ENCODE measurements around the gene PHTF2.

The PHTF2 gene

DNA sequence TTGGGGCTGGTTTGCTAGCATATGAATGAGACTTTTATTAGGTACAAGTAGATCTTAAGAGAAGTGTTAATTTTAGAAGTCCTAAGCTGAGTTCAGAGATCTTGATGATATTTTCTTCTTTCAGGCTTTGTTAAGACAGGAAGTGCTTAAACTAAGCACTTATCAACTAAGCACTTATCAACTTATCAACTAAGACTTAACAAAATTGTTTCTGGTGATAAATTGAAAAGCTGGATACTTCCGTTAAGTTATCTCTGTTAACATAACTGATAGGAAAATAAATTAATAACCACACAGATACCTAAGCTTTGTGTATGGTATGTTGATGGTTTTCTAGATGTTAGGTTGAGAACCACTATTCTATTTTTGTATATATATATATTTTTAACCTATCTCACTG lies 113.7 kb downstream of the PHTF2 start:
- Histone ChIP-seq H3K4me3 (ENCODE audit: control insufficient read depth in 1 of 7, extremely low read depth in 1 of 7, insufficient read depth in 4 of 7, low read depth in 2 of 7, low read length in 6 of 7) (no peak overlapping the region), H3K27me3 (replicated peaks in 2 of 5; ENCODE audit: control insufficient read depth in 4 of 5, insufficient read depth in 5 of 5, low read length in 4 of 5) (no peaks in the 10 kb centered on the region), H3K36me3 (ENCODE audit: control insufficient read depth in 4 of 4, insufficient read depth in 4 of 4, low read length in 3 of 4) (no peaks in the 10 kb centered on the region), H3K4me1 (ENCODE audit: control extremely low read depth in 1 of 4, control insufficient read depth in 4 of 4, insufficient read depth in 4 of 4, low read length in 3 of 4) (no peaks in the 10 kb centered on the region), H3K27ac (ENCODE audit: insufficient read depth in 1 of 2, low read depth in 1 of 2, low read length in 2 of 2, poor library complexity in 1 of 2, severe bottlenecking in 2 of 2) (no peak overlapping the region), H3K9me3 (ENCODE audit: control extremely low read depth in 1 of 5, control insufficient read depth in 4 of 5, insufficient read depth in 2 of 5, low read depth in 1 of 5, low read length in 4 of 5) (no peaks in the 10 kb centered on the region)
- CTCF ChIA-PET, result no interaction called here
- DNase-seq, result no peak
- POLR2A ChIA-PET, result no interaction called here
- WGBS (ENCODE audit: insufficient coverage), result no CpG with 5 or more reads among the region's 1 CpG

GRCh38 chr7:77913977-77914607 lies 115.5 kb downstream of the PHTF2 start:
- Histone ChIP-seq H3K27ac (ENCODE audit: insufficient read depth in 1 of 2, low read depth in 1 of 2, low read length in 2 of 2, poor library complexity in 1 of 2, severe bottlenecking in 2 of 2) (no peak overlapping the region), H3K9me3 (ENCODE audit: control extremely low read depth in 1 of 5, control insufficient read depth in 4 of 5, insufficient read depth in 2 of 5, low read depth in 1 of 5, low read length in 4 of 5) (no peaks in the 10 kb centered on the region), H3K27me3 (replicated peaks in 2 of 5; ENCODE audit: control insufficient read depth in 4 of 5, insufficient read depth in 5 of 5, low read length in 4 of 5) (no peaks in the 10 kb centered on the region), H3K36me3 (ENCODE audit: control insufficient read depth in 4 of 4, insufficient read depth in 4 of 4, low read length in 3 of 4) (no peaks in the 10 kb centered on the region), H3K4me3 (ENCODE audit: control insufficient read depth in 1 of 7, extremely low read depth in 1 of 7, insufficient read depth in 4 of 7, low read depth in 2 of 7, low read length in 6 of 7) (no peak overlapping the region), H3K4me1 (ENCODE audit: control extremely low read depth in 1 of 4, control insufficient read depth in 4 of 4, insufficient read depth in 4 of 4, low read length in 3 of 4) (no peaks in the 10 kb centered on the region)
- DNase-seq, result no peak
- ChIA-PET CTCF (interaction anchor here (1.0 to 1.7 kb wide), 2 partner anchors 18 to 256 kb away, joined by 3 to 6 read pairs; no protein-coding TSS in a partner anchor), POLR2A (no interaction called here)
- WGBS (ENCODE audit: insufficient coverage), result 92% methylated on average over 2 of the region's 4 CpGs

DNA sequence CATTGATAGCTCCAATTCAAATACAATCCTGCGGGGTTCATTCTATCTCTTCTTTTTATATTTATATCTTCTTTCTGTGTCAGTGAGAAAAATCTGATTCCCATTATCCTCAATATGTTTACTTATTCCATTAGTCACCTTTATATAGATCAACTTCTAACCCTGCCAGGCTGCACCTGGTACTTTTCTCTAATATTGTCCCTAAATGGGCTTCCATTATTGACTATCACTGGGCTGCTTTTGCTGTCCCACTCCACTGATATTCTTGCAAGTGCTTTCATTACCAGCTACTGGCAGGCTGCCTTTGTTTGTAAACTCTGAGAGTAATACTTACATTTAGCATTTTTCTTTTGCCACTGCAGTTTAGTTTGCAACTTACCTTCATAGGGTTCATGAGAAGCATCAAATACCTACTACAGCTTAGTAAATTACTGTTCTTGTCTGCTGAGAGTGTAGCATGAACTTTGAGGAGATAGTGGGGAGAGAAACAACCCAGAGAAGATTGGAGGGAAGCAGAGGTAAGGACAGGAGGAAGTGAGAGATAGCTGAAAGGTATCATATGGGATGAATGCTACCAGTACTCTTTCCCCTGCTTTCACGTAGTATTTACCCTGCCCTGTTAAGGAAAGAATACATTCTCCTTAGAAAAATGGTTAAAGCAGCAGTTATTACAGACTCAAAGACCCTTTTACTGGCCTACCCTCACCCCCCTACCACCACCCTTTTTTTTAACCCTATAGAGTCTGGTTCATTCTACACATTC lies 119.1 kb downstream of the PHTF2 start:
- CTCF ChIA-PET, result no interaction called here
- Histone ChIP-seq H3K4me1 (ENCODE audit: control extremely low read depth in 1 of 4, control insufficient read depth in 4 of 4, insufficient read depth in 4 of 4, low read length in 3 of 4) (no peaks in the 10 kb centered on the region), H3K27ac (ENCODE audit: insufficient read depth in 1 of 2, low read depth in 1 of 2, low read length in 2 of 2, poor library complexity in 1 of 2, severe bottlenecking in 2 of 2) (no peak overlapping the region), H3K36me3 (ENCODE audit: control insufficient read depth in 4 of 4, insufficient read depth in 4 of 4, low read length in 3 of 4) (peaks cover 0 to 5% (median 0%) of the 10 kb centered on the region in 4 experiments), H3K27me3 (replicated peaks in 2 of 5; ENCODE audit: control insufficient read depth in 4 of 5, insufficient read depth in 5 of 5, low read length in 4 of 5) (no peaks in the 10 kb centered on the region), H3K4me3 (ENCODE audit: control insufficient read depth in 1 of 7, extremely low read depth in 1 of 7, insufficient read depth in 4 of 7, low read depth in 2 of 7, low read length in 6 of 7) (no peak overlapping the region), H3K9me3 (ENCODE audit: control extremely low read depth in 1 of 5, control insufficient read depth in 4 of 5, insufficient read depth in 2 of 5, low read depth in 1 of 5, low read length in 4 of 5) (no peaks in the 10 kb centered on the region)
- WGBS (ENCODE audit: insufficient coverage), result 100% methylated on average over 1 of the region's 2 CpGs
- POLR2A ChIA-PET, result no interaction called here
- no peak for DNase-seq

GRCh38 chr7:77918676-77919075 lies 120.1 kb downstream of the PHTF2 start:
- ChIA-PET POLR2A (no interaction called here), CTCF (no interaction called here)
- H3K4me1 ChIP-seq (ENCODE audit: control extremely low read depth in 1 of 4, control insufficient read depth in 4 of 4, insufficient read depth in 4 of 4, low read length in 3 of 4), result peaks cover 0 to 5% (median 0%) of the 10 kb centered on the region in 4 experiments
- H3K27me3 ChIP-seq (replicated peaks in 2 of 5; ENCODE audit: control insufficient read depth in 4 of 5, insufficient read depth in 5 of 5, low read length in 4 of 5), result no peaks in the 10 kb centered on the region
- WGBS (ENCODE audit: insufficient coverage), result no CpG with 5 or more reads among the region's 1 CpG
- H3K9me3 ChIP-seq (ENCODE audit: control extremely low read depth in 1 of 5, control insufficient read depth in 4 of 5, insufficient read depth in 2 of 5, low read depth in 1 of 5, low read length in 4 of 5), result no peaks in the 10 kb centered on the region
- DNase-seq, result no peak
- peaks cover 0 to 5% (median 0%) of the 10 kb centered on the region in 4 experiments for H3K36me3 ChIP-seq (ENCODE audit: control insufficient read depth in 4 of 4, insufficient read depth in 4 of 4, low read length in 3 of 4)
- no peak overlapping the region for H3K27ac ChIP-seq (ENCODE audit: insufficient read depth in 1 of 2, low read depth in 1 of 2, low read length in 2 of 2, poor library complexity in 1 of 2, severe bottlenecking in 2 of 2)
- H3K4me3 ChIP-seq (ENCODE audit: control insufficient read depth in 1 of 7, extremely low read depth in 1 of 7, insufficient read depth in 4 of 7, low read depth in 2 of 7, low read length in 6 of 7), result no peak overlapping the region

GRCh38 chr7:77923419-77923818 lies 124.8 kb downstream of the PHTF2 start:
- no peaks in the 10 kb centered on the region for H3K9me3 ChIP-seq (ENCODE audit: control extremely low read depth in 1 of 5, control insufficient read depth in 4 of 5, insufficient read depth in 2 of 5, low read depth in 1 of 5, low read length in 4 of 5)
- POLR2A ChIA-PET, result no interaction called here
- CTCF ChIA-PET, result interaction anchor here (0.6 to 2.0 kb wide), 5 partner anchors 10 to 264 kb away, joined by 3 to 6 read pairs (median 3); no protein-coding TSS in a partner anchor
- no CpG with 5 or more reads among the region's 2 CpGs for WGBS (ENCODE audit: insufficient coverage)
- H3K36me3 ChIP-seq (ENCODE audit: control insufficient read depth in 4 of 4, insufficient read depth in 4 of 4, low read length in 3 of 4), result peaks cover 2 to 10% (median 5%) of the 10 kb centered on the region in 4 experiments
- no peak overlapping the region for H3K27ac ChIP-seq (ENCODE audit: insufficient read depth in 1 of 2, low read depth in 1 of 2, low read length in 2 of 2, poor library complexity in 1 of 2, severe bottlenecking in 2 of 2)
- peaks cover 0 to 5% (median 0%) of the 10 kb centered on the region in 4 experiments for H3K4me1 ChIP-seq (ENCODE audit: control extremely low read depth in 1 of 4, control insufficient read depth in 4 of 4, insufficient read depth in 4 of 4, low read length in 3 of 4)
- H3K27me3 ChIP-seq (replicated peaks in 2 of 5; ENCODE audit: control insufficient read depth in 4 of 5, insufficient read depth in 5 of 5, low read length in 4 of 5), result no peaks in the 10 kb centered on the region
- H3K4me3 ChIP-seq (ENCODE audit: control insufficient read depth in 1 of 7, extremely low read depth in 1 of 7, insufficient read depth in 4 of 7, low read depth in 2 of 7, low read length in 6 of 7), result no peak overlapping the region
- DNase-seq, result no peak

GRCh38 chr7:77930496-77930895 lies 131.9 kb downstream of the PHTF2 start:
- peaks cover 0 to 13% (median 5%) of the 10 kb centered on the region in 4 experiments for H3K36me3 ChIP-seq (ENCODE audit: control insufficient read depth in 4 of 4, insufficient read depth in 4 of 4, low read length in 3 of 4)
- WGBS (ENCODE audit: insufficient coverage), result no CpG with 5 or more reads among the region's 2 CpGs
- POLR2A ChIA-PET, result no interaction called here
- DNase-seq, result no peak
- H3K27me3 ChIP-seq (replicated peaks in 2 of 5; ENCODE audit: control insufficient read depth in 4 of 5, insufficient read depth in 5 of 5, low read length in 4 of 5), result no peaks in the 10 kb centered on the region
- H3K4me3 ChIP-seq (ENCODE audit: control insufficient read depth in 1 of 7, extremely low read depth in 1 of 7, insufficient read depth in 4 of 7, low read depth in 2 of 7, low read length in 6 of 7), result no peak overlapping the region
- H3K4me1 ChIP-seq (ENCODE audit: control extremely low read depth in 1 of 4, control insufficient read depth in 4 of 4, insufficient read depth in 4 of 4, low read length in 3 of 4), result peaks cover 0 to 3% (median 1%) of the 10 kb centered on the region in 4 experiments
- CTCF ChIA-PET, result no interaction called here
- no peaks in the 10 kb centered on the region for H3K9me3 ChIP-seq (ENCODE audit: control extremely low read depth in 1 of 5, control insufficient read depth in 4 of 5, insufficient read depth in 2 of 5, low read depth in 1 of 5, low read length in 4 of 5)
- H3K27ac ChIP-seq (ENCODE audit: insufficient read depth in 1 of 2, low read depth in 1 of 2, low read length in 2 of 2, poor library complexity in 1 of 2, severe bottlenecking in 2 of 2), result no peak overlapping the region

- POLR2A ChIA-PET, result no interaction called here
Observed at GRCh38 chr7:77931841-77932240, 133.3 kb downstream of the PHTF2 start.

More at GRCh38 chr7:77931841-77932240, 133.3 kb downstream of the PHTF2 start:
- Histone ChIP-seq H3K27ac (ENCODE audit: insufficient read depth in 1 of 2, low read depth in 1 of 2, low read length in 2 of 2, poor library complexity in 1 of 2, severe bottlenecking in 2 of 2) (no peak overlapping the region), H3K9me3 (ENCODE audit: control extremely low read depth in 1 of 5, control insufficient read depth in 4 of 5, insufficient read depth in 2 of 5, low read depth in 1 of 5, low read length in 4 of 5) (no peaks in the 10 kb centered on the region), H3K27me3 (replicated peaks in 2 of 5; ENCODE audit: control insufficient read depth in 4 of 5, insufficient read depth in 5 of 5, low read length in 4 of 5) (no peaks in the 10 kb centered on the region), H3K4me1 (ENCODE audit: control extremely low read depth in 1 of 4, control insufficient read depth in 4 of 4, insufficient read depth in 4 of 4, low read length in 3 of 4) (peaks cover 0 to 7% (median 1%) of the 10 kb centered on the region in 4 experiments), H3K36me3 (ENCODE audit: control insufficient read depth in 4 of 4, insufficient read depth in 4 of 4, low read length in 3 of 4) (peaks cover 0 to 13% (median 5%) of the 10 kb centered on the region in 4 experiments), H3K4me3 (ENCODE audit: control insufficient read depth in 1 of 7, extremely low read depth in 1 of 7, insufficient read depth in 4 of 7, low read depth in 2 of 7, low read length in 6 of 7) (no peak overlapping the region)
- WGBS (ENCODE audit: insufficient coverage), result 60% methylated on average over 2 of the region's 5 CpGs
- DNase-seq, result no peak
- CTCF ChIA-PET, result interaction anchor here (0.6 to 1.2 kb wide), 4 partner anchors 9 to 278 kb away, joined by 3 to 4 read pairs (median 3); no protein-coding TSS in a partner anchor
